ENCODE measurements around the gene AKR1C3.

GRCh38 chr10:5143137-5143536 lies 48.9 kb downstream of the AKR1C3 start:
- TF ChIP-seq POLR2A (IDR thresholded peaks at IDR 0.05; ENCODE audit: low read length) (no peak), GATA1 (IDR thresholded peaks at IDR 0.05; ENCODE audit: low read depth, low read length) (no peak)
